ENCODE measurements around the gene LY9.
"Not testable (repeated sequence)": the region's sequence is repeated elsewhere in the genome, so short reads cannot be mapped to it uniquely, and the experiment has no call there.

LY9 gene

DNA sequence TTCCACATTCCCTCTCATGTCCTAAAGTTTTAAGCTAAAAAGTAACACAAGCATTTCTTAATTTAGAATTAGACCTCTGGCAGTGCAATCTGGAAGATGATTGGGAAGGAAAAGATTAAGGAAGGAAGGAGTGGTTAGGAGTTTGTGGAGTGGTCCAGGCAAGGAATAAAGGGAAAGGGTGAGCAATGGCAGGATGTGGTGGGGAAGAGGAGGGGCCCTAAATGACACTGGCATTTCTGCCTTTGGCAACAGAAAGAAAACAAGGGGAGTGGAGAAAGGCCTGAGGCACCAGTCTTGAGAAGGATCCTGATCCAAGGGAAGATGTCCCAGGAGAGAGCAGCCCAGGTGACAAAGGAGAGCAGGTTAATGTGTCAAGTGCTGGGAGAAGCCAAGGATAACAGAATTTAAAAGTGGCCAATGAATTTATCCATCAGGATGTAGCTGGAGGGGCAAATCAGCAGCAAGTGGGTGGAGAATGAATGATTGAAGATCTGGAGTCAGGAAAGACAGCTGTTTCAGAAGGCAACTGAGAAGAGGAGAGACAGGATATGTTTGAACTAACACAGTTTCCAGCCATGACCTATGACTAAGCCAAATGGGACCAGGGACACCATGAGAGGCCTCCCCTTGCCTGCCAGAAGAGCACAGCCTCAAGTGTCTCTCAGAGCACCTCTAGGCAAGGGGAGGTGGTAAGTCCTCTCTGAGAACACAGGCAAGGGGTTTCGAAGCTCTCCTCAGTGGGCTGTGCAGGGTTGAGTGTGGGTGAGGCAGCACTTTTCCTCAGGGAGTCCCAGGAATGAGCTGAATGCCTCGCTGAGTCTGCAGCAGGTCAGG lies 20.9 kb upstream of the LY9 start:
- no peak for DNase-seq (ENCODE audit: low read depth in 1 of 2, low spot score in 1 of 2)

DNA sequence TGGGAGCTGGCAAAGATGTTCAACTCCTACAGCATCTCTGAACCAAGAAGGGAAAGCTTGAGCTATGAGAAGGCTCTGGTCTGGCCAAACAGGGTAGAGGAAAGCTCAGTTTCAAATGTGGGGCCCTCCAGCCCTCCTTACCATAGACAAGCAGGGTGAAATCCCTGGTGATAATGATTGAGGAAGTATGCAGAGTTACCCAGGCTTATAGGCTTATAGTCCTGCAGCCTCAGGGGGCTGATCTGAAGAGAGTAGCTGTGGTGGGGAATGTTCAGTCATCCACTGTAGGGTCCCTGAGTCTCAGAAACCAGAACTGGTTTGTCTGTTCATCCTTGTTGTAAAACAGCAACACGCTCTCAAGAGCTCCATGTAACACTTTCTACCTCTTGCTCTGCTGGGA lies 19.8 kb upstream of the LY9 start:
- no peak for DNase-seq (ENCODE audit: low read depth in 1 of 2, low spot score in 1 of 2)

DNA sequence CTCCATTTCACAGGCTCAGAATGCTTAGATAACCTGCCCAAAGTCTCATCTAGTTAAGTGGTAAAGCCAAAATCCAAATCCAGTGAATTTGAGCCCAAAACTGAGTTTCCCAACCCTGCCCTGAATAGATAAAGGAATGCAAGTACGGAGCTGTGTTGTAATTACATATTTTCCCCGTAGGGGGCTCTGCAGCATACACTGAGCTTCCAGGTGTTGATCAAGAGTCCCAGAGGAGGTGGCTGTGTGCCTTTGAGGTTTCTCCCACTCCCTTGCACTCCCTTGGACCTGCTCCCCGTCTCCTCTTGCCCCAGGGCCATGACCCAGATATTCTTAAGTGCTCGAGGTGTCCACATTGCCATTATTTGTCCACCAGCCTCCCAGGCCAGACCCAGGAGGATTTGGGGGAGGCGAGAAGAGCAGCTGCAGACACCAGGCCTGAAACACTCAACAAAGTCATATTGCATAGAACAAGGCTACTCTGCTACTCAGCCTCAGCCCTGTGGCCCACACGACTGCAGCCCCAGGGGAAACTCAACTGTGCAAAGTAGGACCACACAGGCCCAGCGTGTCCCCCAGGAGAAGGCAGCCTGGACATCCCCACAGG lies 18.4 kb upstream of the LY9 start:
- no peak for DNase-seq (ENCODE audit: low read depth in 1 of 2, low spot score in 1 of 2)

DNA sequence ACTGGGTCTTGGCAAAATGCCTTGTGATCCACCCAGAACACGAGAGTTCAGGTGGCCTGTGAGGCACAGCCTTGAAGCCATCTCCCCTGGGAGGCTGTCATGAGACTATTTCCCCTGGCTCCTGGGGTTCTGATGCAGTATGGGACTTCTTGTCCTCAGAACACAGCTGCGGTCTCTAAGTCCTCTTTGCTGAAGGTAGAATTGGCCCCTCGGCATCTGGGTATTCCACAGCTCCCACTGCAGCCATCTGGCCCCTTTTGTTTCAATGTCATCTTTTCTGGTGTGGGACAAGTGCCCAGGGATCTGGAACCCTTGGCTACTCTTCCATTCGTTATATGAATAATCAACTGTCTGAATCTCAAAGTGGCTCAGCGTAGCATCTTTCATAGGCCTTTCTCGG lies 17.0 kb upstream of the LY9 start:
- no peak for DNase-seq (ENCODE audit: low read depth in 1 of 2, low spot score in 1 of 2)

DNA sequence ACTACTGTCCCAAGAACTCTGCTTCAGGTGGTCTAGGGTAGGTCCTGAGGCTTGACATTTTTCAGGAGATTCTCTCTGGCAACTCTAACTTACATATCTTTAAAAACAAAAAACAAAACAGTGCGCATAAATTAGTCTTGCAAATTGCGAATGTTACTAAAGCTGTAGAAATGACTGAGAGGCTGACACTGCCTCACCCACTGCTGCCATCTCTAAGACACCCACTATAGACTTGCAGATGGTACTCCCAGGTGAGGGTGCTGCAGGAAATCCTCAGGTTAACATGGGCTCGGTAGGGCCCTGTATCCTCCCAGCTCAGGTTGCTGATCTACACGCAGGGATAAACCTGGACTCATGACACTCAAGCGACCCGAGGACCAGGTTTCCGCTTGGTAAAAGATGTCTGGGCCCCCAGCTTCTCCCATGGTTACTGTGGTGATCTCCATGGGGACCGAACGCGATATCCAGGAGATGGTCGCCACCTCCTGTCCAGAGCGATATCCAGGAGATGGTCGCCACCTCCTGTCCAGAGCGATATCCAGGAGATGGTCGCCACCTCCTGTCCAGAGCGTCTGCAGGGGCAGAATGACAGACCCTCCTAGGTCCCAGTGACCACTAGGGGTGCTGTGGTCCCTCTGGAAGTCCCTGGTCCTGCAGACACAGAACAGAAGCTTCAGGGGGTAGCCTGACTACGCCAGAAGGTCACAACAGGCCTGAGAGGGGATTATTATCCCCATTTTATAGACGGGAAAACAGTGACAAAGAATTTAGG lies 16.2 kb upstream of the LY9 start:
- DNase-seq (ENCODE audit: low read depth in 1 of 2, low spot score in 1 of 2) = no peak

DNA sequence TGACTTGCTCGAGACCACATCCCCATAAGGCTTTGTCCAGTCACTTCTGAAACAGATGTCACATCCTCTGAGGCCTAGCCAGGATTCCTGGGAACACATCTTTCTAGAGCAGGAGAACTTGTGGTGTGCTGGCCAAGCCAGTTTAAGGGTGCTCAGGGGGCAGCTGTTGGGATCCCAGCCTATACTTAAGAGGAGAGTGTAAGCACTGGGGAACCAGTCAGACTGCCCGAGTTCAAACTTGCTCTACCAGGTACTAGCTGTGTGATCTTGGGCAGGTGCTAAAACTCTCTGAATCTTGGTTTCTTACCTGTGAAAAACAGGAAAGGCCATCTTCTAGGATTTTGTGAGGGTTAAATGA lies 15.6 kb upstream of the LY9 start:
- DNase-seq (ENCODE audit: low read depth in 1 of 2, low spot score in 1 of 2) = no peak

DNA sequence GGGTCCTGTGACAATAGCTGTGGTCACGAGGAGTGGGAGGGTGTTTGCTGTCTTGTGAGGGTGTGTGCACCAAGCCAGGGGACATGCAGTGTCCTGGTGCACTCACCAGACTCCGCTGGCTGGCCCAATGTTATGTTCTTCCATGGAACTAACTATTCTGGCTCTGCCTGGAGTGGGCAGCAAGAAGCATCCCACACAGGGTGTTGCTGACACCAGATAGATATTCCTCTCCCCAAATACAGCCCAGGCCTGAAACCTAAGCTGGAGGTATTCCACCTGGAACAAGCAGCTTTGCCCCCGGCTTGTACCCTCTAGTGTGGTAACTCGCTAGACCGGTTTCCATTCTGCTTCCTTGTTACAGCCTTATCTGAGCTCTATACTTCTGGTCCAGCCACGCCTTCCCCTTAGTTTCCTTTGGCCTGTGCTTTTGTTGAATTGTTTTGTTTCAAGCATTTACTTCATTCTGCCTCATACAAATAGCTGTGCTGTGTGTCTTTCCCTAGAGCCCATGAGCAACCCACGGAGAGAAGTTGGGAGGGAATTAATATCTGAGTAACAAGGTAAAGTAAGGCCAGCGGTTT lies 14.7 kb upstream of the LY9 start:
- DNase-seq (ENCODE audit: low read depth in 1 of 2, low spot score in 1 of 2) = no peak

DNA sequence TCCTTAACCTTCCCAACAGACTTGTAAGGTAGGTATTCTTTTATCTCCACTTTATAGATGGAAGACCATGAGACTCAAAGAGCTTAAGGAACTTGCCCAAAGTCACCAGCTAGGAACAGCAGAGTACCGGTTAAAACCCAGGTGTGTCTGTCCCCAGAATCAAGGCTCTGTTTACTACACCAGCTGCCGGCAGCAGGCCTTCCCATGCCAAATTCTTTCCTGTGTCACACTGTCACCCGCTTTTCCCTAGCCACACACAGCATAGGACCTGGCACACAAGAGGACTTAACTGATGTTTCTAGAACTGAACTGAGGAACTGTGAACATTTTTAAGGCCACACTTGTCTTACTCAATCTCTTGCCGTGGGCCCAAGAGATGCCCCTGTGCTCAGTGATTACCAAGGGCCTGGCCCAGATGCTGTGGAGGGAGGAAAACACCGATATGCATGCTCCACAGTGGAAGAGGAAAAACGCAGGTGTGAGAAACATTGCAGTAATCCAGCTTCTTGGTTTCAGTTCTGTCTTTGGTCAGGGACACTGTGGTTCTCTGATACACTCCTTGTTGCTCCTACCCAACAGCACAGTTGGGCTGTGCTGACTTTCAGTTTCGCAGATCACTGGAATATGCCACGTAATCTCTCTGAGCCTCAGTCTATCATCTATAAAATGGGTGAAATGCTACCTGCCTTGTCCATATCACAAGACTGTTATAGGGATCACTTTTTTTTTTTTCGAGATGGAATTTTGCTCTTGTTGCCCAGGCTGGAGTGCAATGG lies 13.9 kb upstream of the LY9 start:
- no peak for DNase-seq (ENCODE audit: low read depth in 1 of 2, low spot score in 1 of 2)

DNA sequence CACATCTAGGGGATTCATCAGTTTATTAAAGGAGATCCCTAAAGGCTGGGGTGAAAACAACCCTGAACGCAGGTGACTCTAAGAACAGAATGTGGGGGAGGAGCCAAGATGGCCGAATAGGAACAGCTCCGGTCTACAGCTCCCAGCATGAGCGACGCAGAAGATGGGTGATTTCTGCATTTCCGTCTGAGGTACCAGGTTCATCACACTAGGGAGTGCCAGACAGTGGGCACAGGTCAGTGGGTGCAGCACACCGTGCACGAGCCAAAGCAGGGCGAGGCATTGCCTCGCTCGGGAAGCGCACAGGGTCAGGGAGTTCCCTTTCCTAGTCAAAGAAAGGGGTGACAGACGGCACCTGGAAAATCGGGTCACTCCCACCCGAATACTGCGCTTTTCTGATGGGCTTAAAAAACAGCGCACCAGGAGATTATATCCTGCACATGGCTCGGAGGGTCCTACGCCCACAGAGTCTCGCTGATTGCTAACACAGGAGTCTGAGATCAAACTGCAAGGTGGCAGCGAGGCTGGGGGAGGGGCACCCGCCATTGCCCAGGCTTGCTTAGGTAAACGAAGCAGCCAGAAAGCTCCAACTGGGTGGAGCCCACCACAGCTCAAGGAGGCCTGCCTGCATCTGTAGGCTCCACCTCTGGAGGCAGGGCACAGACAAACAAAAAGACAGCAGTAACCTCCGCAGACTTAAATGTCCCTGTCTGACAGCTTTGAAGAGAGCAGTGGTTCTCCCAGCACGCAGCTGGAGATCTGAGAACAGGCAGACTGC lies 12.8 kb upstream of the LY9 start:
- not testable (repeated sequence) for DNase-seq (ENCODE audit: low read depth in 1 of 2, low spot score in 1 of 2)

DNA sequence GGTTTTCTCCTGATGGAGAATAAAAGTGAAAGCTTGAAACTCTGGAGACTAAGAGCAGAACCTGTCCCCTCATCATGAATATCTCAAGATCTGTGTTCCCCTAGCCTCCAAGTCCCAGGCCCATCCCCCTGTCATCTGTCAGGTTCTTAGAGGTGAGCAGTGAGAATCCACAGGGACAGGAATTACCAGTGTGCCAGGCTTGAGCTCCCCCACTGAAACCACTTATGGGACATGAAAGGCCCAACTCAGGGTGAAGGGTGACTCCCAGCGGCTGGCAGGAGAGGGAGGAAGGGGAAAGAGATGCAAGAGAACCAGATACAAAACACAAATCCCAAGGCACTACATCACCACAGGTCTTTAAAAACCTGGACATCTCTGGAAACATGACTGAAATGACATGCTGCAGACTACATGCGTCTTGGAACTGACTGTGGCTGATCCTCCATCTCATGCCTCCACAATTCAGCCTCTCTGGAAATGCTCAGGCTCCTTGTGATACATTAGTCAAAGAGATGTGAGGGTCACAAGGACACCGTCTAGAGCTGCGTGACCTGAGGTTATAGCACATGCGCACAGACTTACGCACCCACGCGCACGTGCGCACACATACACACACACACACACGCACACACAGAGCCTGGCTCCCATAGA lies 6.8 kb upstream of the LY9 start:
- DNase-seq (ENCODE audit: low read depth in 1 of 2, low spot score in 1 of 2) = no peak

DNA sequence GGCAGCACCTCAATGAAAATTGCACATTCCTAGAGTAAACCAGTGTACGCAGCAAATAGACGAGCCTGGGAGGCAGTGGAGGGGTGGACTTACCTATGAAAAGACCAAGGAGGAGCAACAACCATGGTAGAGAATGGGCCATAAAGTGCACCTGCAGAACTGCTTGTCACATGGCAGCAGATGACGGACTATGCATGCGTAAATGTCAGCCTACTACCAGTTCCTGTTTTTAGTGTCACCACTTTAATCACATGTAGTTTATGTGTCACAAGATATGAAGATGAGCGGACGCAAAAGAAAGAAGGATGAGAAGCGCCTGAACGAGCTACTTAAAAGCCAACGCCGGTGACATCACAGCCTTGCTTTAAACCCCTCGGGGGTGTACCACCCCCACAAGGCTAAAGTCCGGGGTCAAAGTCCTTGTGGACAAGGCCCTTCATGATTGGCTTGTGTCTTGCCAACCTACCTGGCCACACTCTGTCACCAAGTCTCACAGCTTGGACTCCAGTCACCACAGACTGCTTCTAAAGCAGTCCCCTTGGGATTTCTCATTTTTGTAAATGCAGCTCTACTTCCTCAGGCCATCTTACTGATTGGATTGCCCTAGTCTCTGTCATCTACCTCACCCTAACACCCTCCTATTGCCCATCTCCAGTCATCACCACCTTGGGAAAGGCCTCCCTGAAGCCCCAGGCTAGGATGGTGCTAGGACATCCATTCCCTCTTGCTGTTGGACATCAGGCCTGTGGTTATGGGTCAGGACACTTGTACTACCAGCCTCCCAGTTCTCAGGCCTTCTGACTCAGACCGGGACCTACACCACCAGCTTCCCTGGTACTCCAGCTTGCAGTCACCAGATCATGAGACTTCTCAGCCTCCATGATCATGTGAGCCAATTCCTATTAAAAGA lies 6.0 kb upstream of the LY9 start:
- DNase-seq (ENCODE audit: low read depth in 1 of 2, low spot score in 1 of 2) = no peak

DNA sequence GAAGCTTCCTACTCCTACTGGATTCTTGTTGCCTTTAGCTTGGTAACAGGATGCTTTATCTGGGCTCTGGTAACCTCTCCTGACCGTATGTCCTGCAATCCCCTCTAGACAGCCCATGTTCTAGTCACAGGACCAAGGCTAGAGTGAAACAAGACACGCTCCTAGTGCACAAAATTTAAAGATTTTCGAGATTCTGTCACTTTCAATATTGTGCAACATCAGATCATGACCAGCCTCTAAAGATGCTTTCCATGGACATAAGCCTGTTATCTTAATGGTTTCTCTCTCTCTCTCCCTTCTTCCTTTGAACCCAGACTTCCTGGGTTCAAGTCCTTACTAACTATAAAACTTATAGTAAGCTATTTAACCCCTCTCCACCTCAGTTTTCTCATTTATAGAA lies 1.6 kb upstream of the LY9 start:
- DNase-seq (ENCODE audit: low read depth in 1 of 2, low spot score in 1 of 2) = no peak

DNA sequence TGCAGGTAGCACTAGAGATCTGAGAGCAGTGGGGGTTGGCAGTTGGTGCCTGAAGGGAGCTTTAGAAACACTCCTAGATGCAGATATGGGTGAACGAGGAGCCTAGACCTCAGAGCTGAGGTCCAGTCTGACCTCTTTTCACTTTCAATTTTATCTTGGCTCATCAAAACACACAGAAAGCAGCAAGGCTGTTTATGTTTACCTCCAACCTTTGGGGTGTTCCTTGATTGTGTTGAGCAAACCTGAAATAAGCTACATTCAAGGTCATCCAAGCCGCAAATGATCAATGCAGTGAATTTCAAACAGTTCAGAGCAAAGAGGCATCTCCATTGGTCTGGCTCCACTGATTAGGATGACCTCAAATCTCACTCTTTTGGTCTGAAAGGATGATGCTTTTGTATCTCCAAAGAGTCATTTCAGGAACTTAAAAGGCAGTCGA lies 1.3 kb downstream of the LY9 start:
- no peak for DNase-seq (ENCODE audit: low read depth in 1 of 2, low spot score in 1 of 2)

DNA sequence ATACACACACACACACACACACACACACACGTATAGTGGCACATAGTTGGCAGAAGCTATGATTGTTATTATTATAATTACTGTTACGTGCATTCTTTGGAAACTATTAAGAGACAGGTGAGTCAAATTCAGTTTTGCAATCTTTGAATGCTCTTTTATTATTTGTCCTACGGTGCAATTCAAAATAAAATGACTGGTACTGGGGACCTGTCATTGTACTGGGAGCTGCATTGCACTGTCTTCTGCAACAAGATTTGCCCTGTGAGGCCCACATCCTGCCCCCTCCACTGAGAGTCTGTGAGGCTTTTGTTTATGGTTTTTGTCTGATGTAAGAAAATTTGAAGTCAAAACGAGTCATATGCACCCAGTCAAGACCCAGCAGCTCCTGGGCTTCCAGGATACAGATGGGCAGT lies 1.9 kb downstream of the LY9 start:
- peak; percentile 41 to 49 for DNase-seq (ENCODE audit: low read depth in 1 of 2, low spot score in 1 of 2)

DNA sequence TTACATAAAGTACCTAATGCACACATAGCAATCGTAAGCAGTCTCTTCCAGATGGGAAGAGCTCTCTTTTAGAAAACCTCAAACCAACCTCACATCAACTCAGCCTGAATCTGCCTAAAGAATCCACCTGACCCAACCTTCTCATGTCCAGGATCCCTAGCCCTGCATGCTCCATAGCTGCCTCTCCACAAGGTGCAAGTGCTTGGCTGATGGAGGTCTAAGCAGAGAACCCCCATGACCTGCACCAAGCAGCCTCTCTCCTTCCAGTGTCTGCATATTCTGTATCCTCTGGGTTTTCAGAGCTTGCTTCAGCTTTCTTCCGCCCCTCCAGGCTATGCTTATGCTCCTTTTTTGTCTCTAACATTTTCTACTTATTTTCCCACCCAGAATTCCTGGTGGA lies 2.5 kb downstream of the LY9 start:
- no peak for DNase-seq (ENCODE audit: low read depth in 1 of 2, low spot score in 1 of 2)

DNA sequence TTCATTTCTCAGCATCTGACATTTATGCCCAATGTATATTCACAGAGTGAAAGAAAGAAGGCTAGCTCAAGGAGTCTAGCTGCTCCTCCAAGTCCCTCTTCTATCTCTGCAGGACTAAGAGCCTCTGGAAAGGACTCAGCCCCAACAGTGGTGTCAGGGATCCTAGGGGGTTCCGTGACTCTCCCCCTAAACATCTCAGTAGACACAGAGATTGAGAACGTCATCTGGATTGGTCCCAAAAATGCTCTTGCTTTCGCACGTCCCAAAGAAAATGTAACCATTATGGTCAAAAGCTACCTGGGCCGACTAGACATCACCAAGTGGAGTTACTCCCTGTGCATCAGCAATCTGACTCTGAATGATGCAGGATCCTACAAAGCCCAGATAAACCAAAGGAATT lies 3.7 kb downstream of the LY9 start:
- DNase-seq (ENCODE audit: low read depth in 1 of 2, low spot score in 1 of 2) = no peak

DNA sequence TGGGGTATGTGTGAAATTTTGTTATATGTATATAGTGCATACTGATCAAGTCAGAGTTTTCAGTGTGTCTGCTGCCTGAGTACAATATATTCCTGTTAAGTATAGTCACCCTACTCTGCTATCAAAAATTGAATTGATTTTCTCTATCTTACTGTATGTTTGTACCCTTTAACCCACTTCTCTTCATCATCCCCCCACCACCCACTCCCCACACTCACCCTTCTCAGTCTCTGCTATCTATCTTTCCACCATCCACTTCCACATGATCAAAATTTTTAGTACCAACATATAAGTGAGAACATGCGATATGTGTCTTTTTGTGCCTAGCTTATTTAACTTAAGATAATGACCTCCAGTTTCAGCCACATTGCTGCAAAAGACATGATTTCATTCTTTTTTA lies 4.2 kb downstream of the LY9 start:
- no peak for DNase-seq (ENCODE audit: low read depth in 1 of 2, low spot score in 1 of 2)

DNA sequence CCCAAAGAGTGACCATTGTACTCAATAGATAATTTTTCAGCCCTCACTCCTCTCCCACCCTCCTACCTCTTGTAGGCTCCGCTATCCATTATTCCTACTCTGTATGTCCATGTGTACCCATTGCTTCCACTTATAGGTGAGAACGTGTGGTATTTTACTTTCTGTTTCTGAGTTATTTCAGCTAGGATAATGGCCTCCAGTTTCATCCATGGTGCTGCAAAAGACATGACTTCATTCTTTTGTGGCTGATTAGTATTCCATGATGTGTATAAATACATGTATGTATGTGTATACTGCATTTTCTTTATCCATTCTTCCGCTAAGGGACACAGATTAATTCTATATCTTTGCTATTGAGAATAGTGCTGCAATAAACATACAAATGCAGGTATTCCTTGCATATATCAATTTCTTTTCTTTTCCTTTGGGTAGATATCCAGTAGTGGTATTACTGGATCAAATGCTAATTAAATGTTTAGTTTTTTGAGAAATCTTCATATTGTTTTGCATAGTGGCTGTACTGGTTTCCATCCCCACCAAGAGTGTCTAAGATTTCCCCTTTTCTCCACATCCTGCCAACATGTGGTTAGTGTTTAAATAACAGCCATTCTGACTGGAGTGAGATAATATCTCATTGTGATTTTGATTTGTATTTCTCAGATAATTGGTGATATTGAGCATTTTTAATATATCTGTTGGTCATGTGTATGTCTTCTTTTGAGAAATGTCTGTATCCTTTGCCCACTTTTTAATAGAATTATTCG lies 4.9 kb downstream of the LY9 start:
- no peak for DNase-seq (ENCODE audit: low read depth in 1 of 2, low spot score in 1 of 2)

Measured in activated T-helper 1 cell treated with anti-CD3 and anti-CD28 coated beads, Interleukin-2, amount 50 U/mL, for 16 hours (primary cell).